A172 (cell line): ENCODE data around the gene ZNF516. TPM values are rescaled to one million over a fixed set of nuclear protein-coding genes. Genes with fewer than 3 reads are reported as not detected.

Experiments used
- DNase-seq: peaks from one replicate; pipeline ENCODE4 v3.0.0-alpha.2; 2015; ENCODE audit warnings: low spot score
- total RNA-seq: library from RNA; depleted of rRNA; stranded (reverse); fragments of >200 nt; shearing (Covaris generic); gene quantifications from 2 replicates; pipeline ENCODE4 v1.2.3, GENCODE V29; 2014

Gene ZNF516
- total RNA-seq, 1 experiment from 2014 or later: 4.8 TPM

DNA sequence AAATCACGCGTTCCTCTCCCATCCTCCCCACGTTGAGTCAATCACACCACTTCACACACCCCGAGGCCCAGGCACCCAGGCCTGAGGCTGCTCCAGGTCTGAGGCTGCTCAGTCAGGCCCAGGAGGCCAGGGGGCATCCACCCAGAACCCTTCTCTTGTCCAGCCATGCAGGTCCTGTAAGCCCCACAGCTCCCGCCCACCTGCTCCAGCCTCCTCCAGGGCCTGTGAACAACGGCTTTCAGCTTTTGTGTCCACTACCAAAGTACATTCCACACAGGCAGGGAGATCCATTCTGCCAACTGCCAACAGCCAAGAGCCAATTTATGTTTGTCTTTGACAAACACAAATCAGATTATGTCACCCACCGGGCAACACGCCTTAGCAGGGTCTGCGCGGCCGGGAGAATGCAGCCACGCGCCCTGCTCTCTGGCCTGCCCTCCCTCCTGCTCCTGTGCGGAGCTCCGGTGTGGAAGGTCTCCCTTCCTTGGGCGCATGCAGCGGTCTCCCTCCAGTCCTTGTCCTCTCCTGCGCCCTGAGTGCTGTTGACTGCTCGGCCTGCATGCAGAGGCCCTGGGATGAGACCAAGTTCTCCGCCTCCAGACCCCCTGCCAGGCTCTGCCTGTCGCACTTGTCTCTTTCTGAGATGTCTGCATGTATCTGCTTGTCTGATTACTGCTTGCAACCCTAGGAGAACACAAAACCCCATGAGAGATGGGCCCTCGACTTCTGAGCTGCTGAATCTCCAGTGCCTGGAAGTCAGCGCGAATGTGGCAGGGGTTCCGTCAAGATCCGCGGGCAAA lies 146.6 kb downstream of the ZNF516 start:
- no peak for DNase-seq

DNA sequence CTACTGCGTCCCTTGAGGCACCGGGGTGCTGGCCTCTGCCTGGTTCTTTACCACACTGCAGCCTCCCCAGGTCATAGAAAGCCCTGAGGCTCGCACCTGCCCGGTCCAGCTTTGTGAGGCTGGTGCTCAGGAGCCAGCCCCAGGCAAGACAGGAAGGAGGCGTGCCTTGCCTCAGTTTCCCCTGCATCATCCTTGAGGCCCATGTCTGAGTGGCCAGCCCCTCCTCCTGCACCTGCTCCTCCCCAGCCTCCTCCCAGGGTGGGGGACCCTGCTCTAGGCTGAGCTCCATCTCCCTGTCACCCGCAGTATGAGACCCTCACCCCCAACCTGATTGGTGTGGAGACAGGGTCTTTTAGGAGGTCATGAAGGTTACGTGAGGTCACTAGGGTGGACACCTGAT lies 147.7 kb downstream of the ZNF516 start:
- DNase-seq: no peak

DNA sequence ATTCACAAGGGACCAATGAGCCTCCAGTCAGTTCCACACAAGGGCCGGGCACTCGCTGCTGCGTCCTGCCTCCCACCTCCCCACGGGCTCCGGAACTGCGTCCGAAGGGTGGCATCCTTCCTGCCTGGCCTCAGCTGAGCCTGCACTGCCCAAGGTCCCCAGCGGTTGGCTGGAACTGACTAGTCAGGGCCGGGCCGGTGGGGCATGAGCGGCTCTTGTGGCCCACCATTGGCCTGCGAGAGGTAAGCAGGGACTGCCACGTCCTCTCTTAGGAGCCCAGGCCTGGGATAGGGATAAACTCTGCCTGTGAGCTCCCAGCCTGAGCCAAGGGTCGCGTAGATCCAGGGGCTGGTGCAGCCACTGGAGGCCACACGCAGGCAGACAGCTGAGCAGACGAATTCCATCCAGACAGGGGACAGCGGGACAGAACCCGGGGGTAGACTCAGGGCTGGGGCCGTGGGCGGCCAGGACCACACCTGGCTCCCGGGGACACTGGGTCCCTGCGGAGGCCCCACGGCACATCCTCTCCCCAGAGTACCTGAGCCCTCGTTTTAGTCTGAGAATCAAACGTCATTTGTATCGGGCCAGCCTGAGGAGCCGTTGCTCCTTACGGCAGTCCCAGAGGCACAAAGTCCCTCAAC lies 148.4 kb downstream of the ZNF516 start:
- no peak for DNase-seq

DNA sequence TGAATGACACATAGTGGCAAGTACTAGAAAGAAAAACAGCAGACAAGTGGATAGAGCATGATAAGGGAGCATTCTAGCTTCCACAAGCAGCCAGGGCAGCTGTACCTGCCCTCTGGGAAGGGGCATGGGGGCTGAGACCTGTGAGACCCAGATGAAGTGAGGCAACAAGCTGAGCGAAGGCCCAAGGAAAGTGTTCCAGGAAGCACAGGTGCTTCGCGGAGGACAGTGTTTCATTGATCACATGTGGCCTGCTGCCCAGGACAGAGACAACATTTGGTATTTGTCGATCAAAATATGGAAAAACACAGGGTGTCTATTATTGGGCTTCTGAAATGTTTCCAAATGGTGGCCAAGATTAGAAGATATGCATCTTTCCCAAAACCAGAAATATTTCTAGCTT lies 149.1 kb downstream of the ZNF516 start:
- no peak for DNase-seq

DNA sequence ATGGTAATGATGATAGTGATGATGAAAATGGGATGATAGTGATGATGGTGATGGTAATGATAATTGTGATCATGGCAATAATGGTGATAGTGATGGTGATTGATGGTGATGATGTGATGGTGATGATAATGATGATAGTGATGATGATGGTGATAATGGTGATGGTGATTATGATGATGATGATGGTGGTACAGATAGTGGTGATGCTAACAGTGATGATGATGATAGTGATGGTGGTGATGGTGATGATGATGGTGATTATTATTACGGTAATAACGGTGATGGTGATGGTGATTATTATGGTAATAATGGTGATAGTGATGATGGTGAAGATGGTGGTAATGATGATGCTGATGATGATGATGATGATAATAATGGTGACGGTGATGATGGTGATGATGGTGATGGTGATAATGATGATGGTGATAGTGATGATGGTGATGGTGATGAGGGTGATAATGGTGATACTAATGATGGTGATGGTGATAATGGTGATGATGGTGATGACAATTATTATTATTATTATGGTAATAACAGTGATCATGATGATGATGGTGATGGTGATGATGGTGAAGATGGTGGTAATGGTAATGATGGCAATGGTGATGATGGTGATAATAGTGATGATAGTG lies 151.0 kb downstream of the ZNF516 start:
- DNase-seq: no peak

DNA sequence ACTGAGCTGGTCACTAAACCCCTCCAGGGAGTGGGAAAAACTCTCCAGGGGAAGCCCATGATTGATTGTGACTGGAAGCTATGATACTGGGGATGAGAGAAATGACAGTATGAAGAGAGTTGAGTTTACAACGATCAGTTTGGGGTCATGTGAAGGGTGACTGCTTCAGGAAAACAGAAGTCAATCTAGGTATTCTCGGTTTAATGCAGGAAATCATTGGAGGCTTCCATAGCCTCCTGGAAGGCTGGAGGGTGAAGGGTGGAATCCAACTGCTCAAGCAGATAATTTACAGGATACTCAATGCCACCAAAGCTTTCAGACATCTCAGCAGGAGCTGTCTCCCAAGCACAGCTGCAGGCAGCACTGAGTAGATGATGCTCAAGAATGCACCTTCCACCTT lies 154.6 kb downstream of the ZNF516 start:
- DNase-seq: no peak

DNA sequence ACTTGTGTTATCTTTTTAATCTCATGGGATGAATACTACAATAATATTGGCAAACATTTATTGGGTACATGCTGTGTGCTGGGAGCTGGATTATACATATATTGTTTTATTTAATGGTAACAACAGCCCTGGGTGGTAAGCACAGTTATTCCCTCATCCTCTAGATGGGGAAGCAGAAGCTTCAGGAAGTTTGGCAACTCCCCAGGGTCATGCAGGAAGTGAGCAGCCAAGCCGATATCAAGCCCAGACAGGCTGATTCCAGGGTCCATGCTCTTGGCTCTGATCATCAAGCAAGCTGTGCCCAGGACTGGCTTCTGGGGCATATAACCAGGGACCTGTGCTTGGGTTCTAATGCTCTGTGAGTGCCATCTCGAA lies 155.8 kb downstream of the ZNF516 start:
- DNase-seq: no peak

DNA sequence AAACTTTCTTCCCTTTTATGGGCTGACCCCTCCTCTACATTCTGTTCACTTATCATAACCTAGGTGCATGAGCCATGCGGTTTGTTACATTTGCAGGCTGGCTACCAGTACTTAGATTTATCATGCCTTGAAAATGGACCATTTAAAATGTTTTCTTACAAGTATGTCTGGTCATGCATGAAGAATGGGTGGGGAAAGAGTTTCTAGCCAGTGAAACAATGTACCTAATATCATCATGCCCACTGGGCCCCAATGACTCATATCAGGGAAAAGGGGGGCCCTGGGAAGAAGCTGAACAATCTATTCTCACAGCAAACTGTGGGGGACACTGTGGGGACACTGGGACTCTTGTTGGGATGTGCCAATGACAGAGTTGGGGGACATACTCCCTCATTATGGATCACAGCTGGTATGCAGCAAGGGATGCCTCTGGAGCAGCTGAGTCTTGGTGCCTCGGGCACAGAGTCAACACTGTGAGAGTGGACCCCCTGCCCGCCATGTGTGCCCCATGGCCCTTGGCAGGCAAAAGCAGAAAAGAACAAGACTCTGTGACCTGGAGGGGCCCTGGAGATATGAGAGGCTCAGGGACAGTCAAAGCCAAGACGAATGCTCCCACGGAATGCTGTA lies 156.3 kb downstream of the ZNF516 start:
- no peak for DNase-seq

DNA sequence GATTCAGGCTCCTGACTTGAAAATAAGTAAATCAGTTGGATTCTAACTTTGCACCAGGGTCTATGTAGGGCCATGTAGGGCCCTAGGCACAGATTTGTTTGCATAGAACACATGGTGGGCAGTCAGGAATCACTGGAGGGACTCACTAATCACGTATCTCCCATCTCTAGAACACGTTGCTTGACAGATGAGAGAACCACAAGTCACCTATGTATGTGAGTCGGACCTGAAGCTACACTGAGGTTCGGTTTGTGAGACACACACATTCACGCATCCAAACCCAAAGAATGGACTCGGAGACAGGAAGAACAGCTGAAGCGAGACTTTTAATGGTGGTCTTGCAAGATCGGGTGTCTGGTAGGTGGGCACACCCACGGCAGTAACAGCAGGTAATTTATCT lies 157.0 kb downstream of the ZNF516 start:
- DNase-seq: no peak

DNA sequence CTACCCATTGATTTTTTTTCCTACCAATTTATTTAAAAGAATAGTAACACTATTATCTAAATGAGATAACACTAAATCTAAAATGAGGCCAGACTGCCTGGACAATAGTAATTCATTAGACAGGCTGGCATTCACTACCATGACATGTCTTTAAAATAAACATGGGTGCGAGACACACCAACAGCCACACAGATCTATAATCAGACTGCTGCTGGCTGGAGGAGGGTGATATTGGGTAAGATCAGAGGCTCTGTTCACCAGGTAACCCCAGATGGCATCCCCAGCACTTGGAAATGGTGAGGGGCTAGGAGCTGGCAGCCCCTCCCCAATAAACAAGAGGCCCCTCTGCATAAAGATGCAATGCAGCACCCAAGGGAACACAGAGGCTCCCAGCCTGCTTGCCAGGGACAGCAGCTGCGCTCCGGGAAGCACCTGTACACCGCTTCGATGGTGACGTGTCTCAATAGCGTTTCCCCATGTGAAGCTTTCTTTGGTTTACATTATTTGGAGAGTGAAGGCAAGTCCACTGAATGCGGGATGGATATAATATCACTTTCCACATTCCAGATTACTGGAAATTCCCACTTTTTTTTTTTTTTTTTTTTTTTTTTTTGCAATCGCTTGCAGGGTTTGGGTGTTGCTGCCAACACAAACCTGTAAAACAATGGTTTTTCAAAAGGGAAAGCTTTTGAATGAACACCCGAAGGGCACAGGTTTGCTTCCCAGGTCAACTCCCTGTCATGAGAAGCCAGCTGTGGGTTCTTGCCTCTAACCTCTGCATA lies 159.0 kb downstream of the ZNF516 start:
- no peak for DNase-seq

DNA sequence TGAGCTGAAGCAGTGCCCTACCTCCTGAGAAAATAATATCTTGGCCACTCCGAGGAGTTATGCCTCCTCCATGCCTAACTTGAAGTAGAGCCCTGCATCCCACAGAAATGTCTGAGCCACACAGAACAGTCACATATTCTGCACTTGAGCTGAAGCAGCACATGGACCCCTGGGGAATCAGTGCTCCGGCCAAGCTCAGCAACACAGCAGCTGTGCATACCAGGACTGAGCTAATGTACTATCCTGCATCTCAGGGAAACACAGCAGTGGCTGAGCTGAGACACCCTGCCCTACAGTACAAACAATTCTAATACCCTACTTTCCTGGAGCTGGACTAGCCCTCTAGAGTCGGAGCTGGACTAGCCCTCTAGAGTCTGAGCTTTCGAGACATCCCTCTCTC lies 166.9 kb downstream of the ZNF516 start:
- no peak for DNase-seq

DNA sequence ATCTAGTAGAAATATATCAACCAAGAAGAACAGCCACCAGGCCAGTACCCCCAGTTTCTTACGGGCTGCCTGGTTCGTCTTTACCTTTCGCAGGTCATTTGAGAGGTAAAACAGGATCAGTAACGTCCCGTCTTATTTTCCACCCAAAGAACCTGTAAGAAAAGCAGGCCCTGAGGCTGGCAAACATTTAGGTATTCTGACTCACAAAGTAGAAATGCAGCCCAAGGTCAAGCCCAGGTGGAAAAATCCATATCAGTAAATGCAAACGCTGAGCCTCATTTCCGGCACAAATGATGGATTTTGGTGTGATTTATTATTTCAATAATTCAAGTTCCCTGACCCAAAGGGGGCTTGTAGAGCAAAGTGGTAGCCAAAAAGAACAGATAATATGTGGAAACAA lies 171.2 kb downstream of the ZNF516 start:
- DNase-seq: no peak

DNA sequence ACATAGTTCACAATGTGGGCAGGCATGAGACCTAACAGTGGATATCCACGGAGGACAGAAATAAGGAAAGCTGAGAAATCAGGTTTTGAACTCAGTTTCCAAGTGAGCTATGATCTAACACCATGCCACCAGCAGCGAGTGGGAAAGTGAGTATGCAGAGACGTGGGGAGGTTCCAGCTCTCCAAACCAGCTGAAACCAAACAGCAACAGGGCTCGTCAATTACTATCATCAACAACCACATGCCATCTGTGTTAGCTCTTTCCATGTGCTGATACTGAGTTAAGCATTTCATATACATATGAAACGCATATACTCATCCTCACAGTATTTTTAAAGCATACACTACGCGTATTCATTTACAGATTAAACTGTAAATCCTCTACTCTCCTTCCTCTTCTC lies 172.4 kb downstream of the ZNF516 start:
- no peak for DNase-seq

DNA sequence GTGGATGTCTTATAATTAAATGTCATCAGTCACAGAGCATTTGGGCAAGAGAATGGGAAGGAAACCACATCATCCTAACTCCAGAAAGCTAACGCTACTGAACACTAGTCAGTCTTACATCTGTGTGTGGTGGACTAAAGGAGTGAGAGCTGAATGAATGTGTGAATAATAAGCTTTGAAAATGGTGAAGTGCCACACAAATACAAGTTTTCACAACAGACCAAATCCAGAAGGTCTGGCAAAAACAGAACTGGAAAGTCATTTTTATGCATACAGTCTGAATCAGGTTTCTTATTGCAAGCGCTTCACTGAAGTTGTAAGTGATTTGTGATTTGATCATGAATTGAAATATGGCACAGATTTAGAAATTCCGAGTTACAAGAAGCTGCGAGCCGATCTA lies 175.7 kb downstream of the ZNF516 start:
- DNase-seq: no peak

DNA sequence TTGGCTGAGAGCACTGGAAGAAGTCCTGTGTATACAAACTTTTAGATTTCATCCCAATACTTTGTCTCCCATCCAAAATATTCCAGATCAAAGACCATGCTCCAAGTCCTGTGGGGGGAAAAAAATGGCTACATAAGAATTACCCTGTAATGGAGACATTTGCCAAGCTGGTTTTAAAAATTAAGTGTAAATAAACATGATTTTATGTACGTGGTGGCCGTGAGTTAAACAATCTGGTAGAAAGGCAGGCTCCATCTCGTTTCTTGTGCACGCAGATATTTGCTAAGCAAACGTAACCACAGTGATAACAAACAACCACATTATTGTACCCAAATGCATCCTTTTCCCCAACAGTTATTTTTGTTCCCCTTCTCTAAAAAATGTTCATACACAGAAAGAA lies 176.4 kb downstream of the ZNF516 start:
- DNase-seq: no peak

DNA sequence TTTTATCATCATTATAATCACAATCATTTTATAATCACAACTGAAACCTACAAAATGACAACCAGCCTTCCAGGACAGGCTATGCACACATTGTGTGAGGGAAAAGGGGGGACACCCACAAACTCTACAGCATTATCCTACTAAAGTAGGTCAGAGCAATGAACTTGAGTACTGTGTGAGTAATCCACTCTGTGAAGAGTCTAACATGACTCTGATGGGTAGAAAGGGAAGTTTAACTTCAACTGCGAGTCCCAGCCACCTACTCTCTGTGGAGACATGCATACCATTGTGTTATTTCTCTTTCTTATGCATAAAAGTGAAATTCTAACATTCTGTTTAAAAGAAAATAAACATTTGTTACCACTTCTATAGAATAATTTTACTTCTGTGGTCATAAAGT lies 177.9 kb downstream of the ZNF516 start:
- DNase-seq: no peak

DNA sequence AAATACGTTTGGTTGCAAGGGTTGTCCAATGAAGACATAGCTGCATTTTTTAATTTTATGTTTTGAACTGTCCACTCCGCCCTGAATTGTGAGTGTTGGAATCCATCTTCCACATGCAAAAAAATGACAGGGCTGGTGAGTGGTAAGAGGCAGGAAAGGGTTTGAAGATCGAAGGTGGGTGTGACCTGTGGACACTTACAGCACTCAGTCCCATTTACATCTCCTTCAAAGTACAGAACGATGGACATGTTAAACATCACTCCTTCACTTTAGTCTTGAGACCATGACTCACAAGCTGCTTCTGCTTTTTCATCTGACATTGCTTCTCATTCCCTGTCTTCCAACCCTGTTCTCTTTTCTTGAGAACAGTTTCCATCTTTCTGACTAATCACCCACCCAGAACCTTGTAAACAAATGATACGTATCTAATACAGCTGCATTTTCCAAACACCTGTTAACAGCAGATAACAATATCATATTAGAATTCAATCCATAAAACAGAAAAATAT lies 179.3 kb downstream of the ZNF516 start:
- DNase-seq: no peak

DNA sequence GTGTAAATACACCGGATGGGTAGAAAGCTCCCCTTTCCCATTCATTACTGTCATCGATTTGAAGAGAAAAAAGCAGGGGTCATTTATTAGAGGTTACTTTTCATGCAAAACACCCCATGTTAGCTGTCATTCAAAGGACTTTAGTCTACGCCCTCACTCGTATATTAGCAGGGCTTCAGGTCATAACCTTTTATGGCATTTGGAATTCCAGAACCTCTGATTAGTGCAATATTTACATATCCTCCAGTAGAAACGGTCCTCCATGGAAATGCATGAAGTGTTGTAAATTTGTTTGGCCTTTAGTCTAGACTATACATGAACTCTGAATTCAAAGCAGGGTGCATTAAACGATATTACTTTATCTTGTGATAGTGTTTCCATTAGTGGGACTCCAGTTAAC lies 180.5 kb downstream of the ZNF516 start:
- DNase-seq: no peak

DNA sequence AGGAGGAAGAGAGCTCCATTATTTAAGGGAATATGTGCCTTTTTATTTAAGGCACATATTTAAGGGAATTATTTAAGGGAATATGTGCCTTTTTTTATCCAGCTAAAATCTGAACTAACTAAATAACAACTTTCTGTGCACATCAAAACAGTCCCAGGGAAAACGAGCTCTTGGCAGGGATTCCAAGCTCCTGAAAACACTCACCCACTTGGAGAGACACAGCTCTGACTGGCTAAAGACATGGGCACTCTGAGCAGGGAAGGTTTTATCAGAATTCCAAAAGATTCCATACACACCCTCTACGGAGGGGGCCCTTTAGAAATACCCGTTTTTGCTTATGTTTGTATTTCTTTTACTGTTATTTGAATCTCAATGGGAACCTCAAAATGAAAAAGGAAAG lies 181.0 kb downstream of the ZNF516 start:
- no peak for DNase-seq
